Colonic mucosa (tissue), 4 donors: ENCODE data around the gene LOXHD1. TPM values are rescaled to one million over a fixed set of nuclear protein-coding genes. Genes with fewer than 3 reads are reported as not detected.

Experiments
- DNase-seq: peaks from one replicate; pipeline ENCODE4 v3.0.0-alpha.2; 2020
- H3K27ac ChIP-seq: fragments of 200-600 bp; one replicate; pipeline ENCODE4 v1.8.0; 2021
- H3K27me3 ChIP-seq: fragments of 200-600 bp; one replicate; pipeline ENCODE4 v1.8.0; 2021
- H3K36me3 ChIP-seq: fragments of 200-600 bp; one replicate; pipeline ENCODE4 v1.8.0; 2021
- H3K4me1 ChIP-seq: fragments of 200-600 bp; one replicate; pipeline ENCODE4 v1.8.0; 2021; ENCODE audit warnings: mild to moderate bottlenecking
- H3K4me3 ChIP-seq: fragments of 200-600 bp; one replicate; pipeline ENCODE4 v1.8.0; 2021
- H3K9ac ChIP-seq, 2 donors: one replicate each; pipeline ENCODE4 v1.7.0; 2013; ENCODE audit warnings: control low read depth in 2 of 2, low read depth in 2 of 2, low read length in 2 of 2
- H3K9me3 ChIP-seq: fragments of 200-600 bp; one replicate; pipeline ENCODE4 v1.8.0; 2021
- intact Hi-C: fragments of 100-400 bp; cut with DNase I; formaldehyde crosslinking; loops from one replicate; pipeline ENCODE4 v1.14.1; 2022
- total RNA-seq, 2 donors: library from RNA; stranded (reverse); fragmentation: NEBNext Ultra II Directional in 1 of 2; extraction: Animal tissue kit (Norgen Biotek cat#: 25700) in 1 of 2; gene quantifications; one replicate each; pipeline ENCODE4 v1.2.1, GENCODE V29; 2021
- TF ChIP-seq, protein P1 (sequence below): fragments of 200-600 bp; IDR thresholded peaks from one replicate; pipeline ENCODE4 v1.8.0; 2022; ENCODE audit warnings: antibody characterized with exemption, mild to moderate bottlenecking
- donor health status: healthy.
- donor health status: DM: no; HTN: no; CAD: no.
- donor health status: DM: no; HTN: no; CAD: no.

Gene LOXHD1
- total RNA-seq, 2 donors from 2014 or later, result not detected

- no peak for DNase-seq
- Histone ChIP-seq H3K27me3 (no peaks in the 10 kb centered on the region), H3K36me3 (no peaks in the 10 kb centered on the region), H3K27ac (no peak overlapping the region), H3K4me1 (no peaks in the 10 kb centered on the region), H3K9ac (no peak overlapping the region), H3K4me3 (no peak overlapping the region), H3K9me3 (no peaks in the 10 kb centered on the region)
- TF ChIP-seq, protein P1, sequence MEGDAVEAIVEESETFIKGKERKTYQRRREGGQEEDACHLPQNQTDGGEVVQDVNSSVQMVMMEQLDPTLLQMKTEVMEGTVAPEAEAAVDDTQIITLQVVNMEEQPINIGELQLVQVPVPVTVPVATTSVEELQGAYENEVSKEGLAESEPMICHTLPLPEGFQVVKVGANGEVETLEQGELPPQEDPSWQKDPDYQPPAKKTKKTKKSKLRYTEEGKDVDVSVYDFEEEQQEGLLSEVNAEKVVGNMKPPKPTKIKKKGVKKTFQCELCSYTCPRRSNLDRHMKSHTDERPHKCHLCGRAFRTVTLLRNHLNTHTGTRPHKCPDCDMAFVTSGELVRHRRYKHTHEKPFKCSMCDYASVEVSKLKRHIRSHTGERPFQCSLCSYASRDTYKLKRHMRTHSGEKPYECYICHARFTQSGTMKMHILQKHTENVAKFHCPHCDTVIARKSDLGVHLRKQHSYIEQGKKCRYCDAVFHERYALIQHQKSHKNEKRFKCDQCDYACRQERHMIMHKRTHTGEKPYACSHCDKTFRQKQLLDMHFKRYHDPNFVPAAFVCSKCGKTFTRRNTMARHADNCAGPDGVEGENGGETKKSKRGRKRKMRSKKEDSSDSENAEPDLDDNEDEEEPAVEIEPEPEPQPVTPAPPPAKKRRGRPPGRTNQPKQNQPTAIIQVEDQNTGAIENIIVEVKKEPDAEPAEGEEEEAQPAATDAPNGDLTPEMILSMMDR, result no peak
- intact Hi-C loops, result no loop called here
Measured at GRCh38 chr18:46478796-46479195, 178.2 kb downstream of the LOXHD1 start.

DNA sequence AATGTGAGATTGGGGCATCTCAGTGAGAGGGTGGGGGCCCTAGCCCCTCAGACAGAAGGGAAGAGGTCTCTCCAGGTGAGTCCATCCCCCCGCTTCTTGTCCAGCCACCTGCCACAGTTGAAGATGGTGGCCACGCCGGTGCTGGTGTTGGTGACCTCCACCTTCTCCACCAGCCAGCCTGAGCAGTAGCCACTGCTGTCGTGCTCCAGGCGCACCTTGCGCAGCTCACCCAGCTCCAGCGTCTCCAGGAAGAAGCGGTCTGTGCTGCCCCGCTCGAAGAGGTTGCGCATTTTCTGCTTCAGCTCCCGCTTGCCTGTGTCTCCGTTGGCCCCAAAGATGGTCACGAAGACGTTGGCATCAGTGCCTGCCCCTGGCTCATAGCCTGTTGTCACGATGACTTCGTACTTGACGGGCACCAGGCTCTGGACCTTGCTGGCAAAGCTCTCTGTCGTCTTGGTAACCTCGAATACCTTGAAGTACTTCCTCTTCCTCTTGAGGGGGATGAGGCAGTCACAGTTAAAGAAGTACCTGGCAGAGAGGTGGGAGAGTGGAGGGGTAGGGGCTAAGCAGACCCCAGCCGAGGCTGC, 179.5 kb downstream of the LOXHD1 start:
- no peak overlapping the region for H3K4me3 ChIP-seq
- no peaks in the 10 kb centered on the region for H3K9me3 ChIP-seq
- H3K27me3 ChIP-seq, result no peaks in the 10 kb centered on the region
- intact Hi-C loops, result no loop called here
- no peaks in the 10 kb centered on the region for H3K4me1 ChIP-seq
- H3K36me3 ChIP-seq, result no peaks in the 10 kb centered on the region
- no peak for DNase-seq
- no peak overlapping the region for H3K9ac ChIP-seq
- TF ChIP-seq, protein P1, result no peak
- no peak overlapping the region for H3K27ac ChIP-seq

GRCh38 chr18:46475390-46475752, 181.6 kb downstream of the LOXHD1 start:
- Histone ChIP-seq H3K9ac (no peak overlapping the region), H3K27me3 (no peaks in the 10 kb centered on the region), H3K36me3 (no peaks in the 10 kb centered on the region), H3K4me1 (no peaks in the 10 kb centered on the region), H3K27ac (no peak overlapping the region), H3K4me3 (no peak overlapping the region), H3K9me3 (no peaks in the 10 kb centered on the region)
- intact Hi-C loops, result no loop called here
- TF ChIP-seq, protein P1, result no peak
- DNase-seq, result no peak

DNA sequence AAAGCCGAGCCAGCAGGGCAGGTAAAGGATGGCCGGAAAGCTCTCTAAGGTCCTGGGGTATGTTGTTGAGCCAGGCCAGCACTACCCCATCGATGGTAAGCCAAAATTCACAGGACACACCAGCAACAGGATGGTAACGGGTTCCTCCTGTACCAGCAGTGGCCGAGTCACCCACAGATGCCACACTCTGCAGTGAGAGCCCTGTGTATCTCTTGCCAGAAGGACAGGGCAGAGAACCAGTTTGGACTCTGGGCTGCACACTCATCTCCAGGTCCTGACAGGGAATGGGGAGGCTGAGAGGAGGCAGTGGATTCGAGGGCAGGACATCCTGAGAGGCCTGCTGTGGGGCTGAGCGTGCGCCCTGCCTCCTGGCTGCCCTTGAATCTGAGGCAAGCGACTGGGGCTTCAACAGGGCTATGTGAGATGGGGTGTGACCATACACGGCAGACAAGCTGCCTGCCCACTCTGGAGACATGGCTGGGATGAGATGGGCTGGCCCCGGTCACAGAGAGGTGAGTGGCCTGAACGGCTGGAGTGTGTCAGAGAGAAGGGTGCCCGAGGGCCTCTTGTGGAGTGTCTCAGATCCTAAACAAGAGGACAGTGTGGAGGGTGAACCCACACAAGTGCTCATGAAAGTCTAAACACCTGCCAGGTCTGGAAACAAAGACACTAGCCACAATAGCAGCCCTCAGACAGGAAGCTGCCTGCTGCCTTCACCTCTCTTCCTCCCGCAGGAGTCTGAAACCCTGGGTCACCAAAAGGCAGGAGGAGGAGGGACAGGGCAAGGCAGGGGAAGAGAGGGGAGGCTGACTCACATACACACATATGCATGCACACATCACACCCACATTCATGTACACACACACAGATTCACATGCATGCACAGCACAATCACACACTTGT, 182.3 kb downstream of the LOXHD1 start:
- no peak overlapping the region for H3K27ac ChIP-seq
- no peaks in the 10 kb centered on the region for H3K36me3 ChIP-seq
- H3K9me3 ChIP-seq, result no peaks in the 10 kb centered on the region
- no peak overlapping the region for H3K9ac ChIP-seq
- no peaks in the 10 kb centered on the region for H3K27me3 ChIP-seq
- TF ChIP-seq, protein P1, result no peak
- no peak overlapping the region for H3K4me3 ChIP-seq
- intact Hi-C loops, result no loop called here
- DNase-seq, result no peak
- H3K4me1 ChIP-seq, result no peaks in the 10 kb centered on the region

DNA sequence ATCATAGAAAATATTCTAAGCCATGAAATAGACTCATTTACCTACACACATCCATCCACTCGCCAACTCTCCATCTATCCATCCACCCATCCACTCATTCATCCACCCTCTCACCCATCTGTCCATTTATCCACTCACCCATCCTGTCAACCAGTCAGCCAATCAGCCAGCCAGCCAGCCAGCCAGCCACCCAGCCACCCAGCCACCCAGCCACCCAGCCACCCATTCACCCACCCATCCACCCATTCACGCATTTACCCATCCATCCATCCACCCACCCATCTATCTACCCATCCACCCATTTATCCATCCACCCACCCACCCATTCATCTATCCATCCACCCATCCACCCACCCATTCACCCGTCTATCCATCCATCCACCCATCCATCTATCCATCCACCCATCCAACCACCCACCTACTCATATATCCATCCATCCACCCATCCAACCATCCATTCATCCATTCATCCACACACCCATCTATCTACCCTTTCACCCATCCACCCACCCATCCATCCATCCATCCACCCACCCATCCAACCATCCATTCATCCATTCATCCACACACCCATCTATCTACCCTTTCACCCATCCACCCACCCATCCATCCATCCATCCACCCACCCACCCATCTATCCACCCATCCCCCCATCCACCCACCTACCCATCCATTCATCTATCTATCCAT, 185.1 kb downstream of the LOXHD1 start:
- DNase-seq, result no peak
- no peaks in the 10 kb centered on the region for H3K4me1 ChIP-seq
- no peaks in the 10 kb centered on the region for H3K9me3 ChIP-seq
- H3K27me3 ChIP-seq, result no peaks in the 10 kb centered on the region
- intact Hi-C loops, result no loop called here
- TF ChIP-seq, protein P1, result no peak
- H3K27ac ChIP-seq, result no peak overlapping the region
- H3K36me3 ChIP-seq, result no peaks in the 10 kb centered on the region
- no peak overlapping the region for H3K9ac ChIP-seq
- H3K4me3 ChIP-seq, result no peak overlapping the region
